GM12878 (cell line): Measurements from ENCODE around the gene ACTR1A. TPM values are rescaled to one million over a fixed set of nuclear protein-coding genes. Genes with fewer than 3 reads are reported as not detected.

ENCODE experiments used
- ATAC-seq: fragments of 200-7000 bp; cut with Tn5 transposase; 3 replicates; pipeline ENCODE4 v1.9.1; 2020; ENCODE audit warnings: mild to moderate bottlenecking, moderate library complexity
- BruUV-seq: library from RNA; stranded (reverse); fragments of 400-500 nt; replicated peaks from 2 replicates; lab custom pipeline; 2021; lab: Mats Ljungman, UMichigan
- CTCF ChIA-PET: fragments of 300-600 bp; sonication (Branson Sonifier 250); formaldehyde crosslinking; extraction: SDS; loops from one replicate; lab custom pipeline; 2021; ENCODE audit warnings: inconsistent platforms; lab: Yijun Ruan, JAX
- POLR2A ChIA-PET: fragments of 350-600 bp; formaldehyde crosslinking; extraction: SDS; loops from one replicate; lab custom pipeline; 2021; ENCODE audit warnings: inconsistent platforms; lab: Charles Lee
- RAD21 ChIA-PET: fragments of 300-600 bp; sonication (Branson Sonifier 250); formaldehyde crosslinking; loops from one replicate; lab custom pipeline; 2023; ENCODE audit warnings: antibody characterized with exemption; ENCODE audit not compliant: unreplicated experiment; lab: Charles Lee
- SMC1A ChIA-PET: fragments of 300-600 bp; sonication (Branson Sonifier 250); formaldehyde crosslinking; loops from one replicate; lab custom pipeline; 2023; ENCODE audit not compliant: unreplicated experiment, uncharacterized antibody; lab: Charles Lee
- DNase-seq: peaks from one replicate; pipeline ENCODE4 v3.0.0-alpha.2; 2011; ENCODE audit warnings: low read depth, low spot score
- FAIRE-seq: peaks from 3 replicates; lab custom pipeline; 2011; peaks lifted over from hg19 to GRCh38; lab: Jason Lieb, UNC
- H2AFZ ChIP-seq: 2 replicates; pipeline ENCODE4 v1.6.0; 2011; ENCODE audit warnings: low read depth, low read length, control low read depth; ENCODE audit not compliant: control insufficient read depth
- H3K27ac ChIP-seq: 2 replicates; pipeline ENCODE4 v1.5.1; 2011; ENCODE audit warnings: control low read depth; ENCODE audit not compliant: control insufficient read depth, insufficient read depth
- H3K27me3 ChIP-seq, 2 experiments: replicated peaks in 1 of 2; 2 replicates each; pipeline versions ENCODE4 v1.6.0 to v1.6.1; 2011; ENCODE audit warnings: low read length in 1 of 2; ENCODE audit not compliant: control insufficient read depth in 2 of 2, insufficient read depth in 2 of 2
- H3K36me3 ChIP-seq, 2 experiments: 2 replicates each; pipeline ENCODE4 v1.5.1; 2011; ENCODE audit warnings: low read length in 1 of 2; ENCODE audit not compliant: control insufficient read depth in 2 of 2, insufficient read depth in 2 of 2
- H3K4me1 ChIP-seq: 2 replicates; pipeline ENCODE4 v1.6.1; 2011; ENCODE audit warnings: mild to moderate bottlenecking, low read length, moderate library complexity, mixed read lengths; ENCODE audit not compliant: control insufficient read depth, insufficient read depth
- H3K4me2 ChIP-seq: 2 replicates; pipeline ENCODE4 v1.6.0; 2011; ENCODE audit warnings: control low read depth; ENCODE audit not compliant: control insufficient read depth, insufficient read depth
- H3K4me3 ChIP-seq: fragments of 200-600 bp; sonication (generic); 2 replicates; pipeline ENCODE4 v1.5.1; 2016
- H3K79me2 ChIP-seq: 2 replicates; pipeline ENCODE4 v1.6.0; 2011; ENCODE audit warnings: low read length; ENCODE audit not compliant: control insufficient read depth, insufficient read depth
- H3K9ac ChIP-seq: 2 replicates; pipeline ENCODE4 v1.8.0; 2011; ENCODE audit warnings: low read length, control low read depth, mixed read lengths; ENCODE audit not compliant: control insufficient read depth, insufficient read depth
- H3K9me3 ChIP-seq: replicated peaks from 3 replicates; pipeline ENCODE4 v1.5.1; 2011; ENCODE audit warnings: mild to moderate bottlenecking, low read length; ENCODE audit not compliant: control insufficient read depth, insufficient read depth
- H4K20me1 ChIP-seq: 2 replicates; pipeline ENCODE4 v1.6.0; 2011; ENCODE audit not compliant: control insufficient read depth, insufficient read depth
- BRCA1 ChIP-seq: IDR thresholded peaks from 2 replicates; pipeline ENCODE4 v1.6.1; 2011; ENCODE audit warnings: low read depth, low read length, improper control_type of control experiment
- E2F8 ChIP-seq: fragments of 450-650 bp; IDR thresholded peaks from 2 replicates; pipeline ENCODE4 v1.6.1; 2018; ENCODE audit warnings: mild to moderate bottlenecking, low read depth, moderate library complexity; ENCODE audit not compliant: partially characterized antibody
- FOXM1 ChIP-seq: IDR thresholded peaks from 2 replicates; pipeline ENCODE4 v1.6.1; 2012; ENCODE audit warnings: low read depth, mild to moderate bottlenecking, inconsistent platforms, low read length, moderate library complexity
- KLF5 ChIP-seq: fragments of 450-650 bp; IDR thresholded peaks from 2 replicates; pipeline ENCODE4 v1.6.1; 2014; ENCODE audit warnings: mild to moderate bottlenecking; ENCODE audit not compliant: partially characterized antibody
- MXI1 ChIP-seq: fragments of 150-350 bp; IDR thresholded peaks from 2 replicates; pipeline ENCODE4 v1.6.1; 2011; ENCODE audit warnings: low read depth, mild to moderate bottlenecking, inconsistent platforms, low read length, improper control_type of control experiment
- NFXL1 ChIP-seq: fragments of 450-650 bp; IDR thresholded peaks from 2 replicates; pipeline ENCODE4 v1.6.1; 2017; ENCODE audit warnings: antibody characterized with exemption, mild to moderate bottlenecking, borderline replicate concordance
- NR2C1 ChIP-seq: fragments of 450-650 bp; IDR thresholded peaks from 2 replicates; pipeline ENCODE4 v1.6.1; 2017; ENCODE audit warnings: antibody characterized with exemption, mild to moderate bottlenecking, moderate library complexity
- YBX1 ChIP-seq: fragments of 450-650 bp; IDR thresholded peaks from 2 replicates; pipeline ENCODE4 v1.6.1; 2016; ENCODE audit warnings: antibody characterized with exemption
- YY1 ChIP-seq: IDR thresholded peaks from 2 replicates; pipeline ENCODE4 v1.6.1; 2011; ENCODE audit warnings: low read depth, mild to moderate bottlenecking, low read length
- ZZZ3 ChIP-seq: IDR thresholded peaks from 2 replicates; pipeline ENCODE4 v1.6.1; 2011; ENCODE audit warnings: low read depth; ENCODE audit not compliant: control insufficient read depth, insufficient read length
- WGBS: methylation state at CpG from one replicate; pipeline ENCODE4 v1.1.6; 2016; ENCODE audit warnings: low lambda C conversion rate; ENCODE audit not compliant: insufficient replicate concordance, insufficient coverage; ENCODE audit errors: missing lambda C conversion rate; 5-methylcytosine and 5-hydroxymethylcytosine counted together
- in situ Hi-C: fragments of 300-500 bp; cut with MboI; formaldehyde crosslinking; loops from 9 replicates; pipeline ENCODE4 v1.14.3; 2018; ENCODE audit warnings: mixed read lengths
- intact Hi-C: fragments of 100-400 bp; cut with micrococcal nuclease; formaldehyde crosslinking; loops from one replicate; pipeline ENCODE4 v1.14.2; 2022; ENCODE audit not compliant: unreplicated experiment
- polyA plus RNA-seq, 11 experiments: library from polyadenylated mRNA; depleted of rRNA in 4 of 11; unstranded in 6 of 11; stranded (reverse) in 5 of 11; fragments of >200 nt; fragmentation: Nextera tagmentation in 4 of 11; fragmentation: Illumina TruSeq in 1 of 11; extraction: Ambion mirVana in 4 of 11; extraction: Trizol in 1 of 11; gene quantifications; 1 replicate in 1 of 11; 2 replicates in 10 of 11; pipeline versions ENCODE4 v1.2.1 to v1.2.3, GENCODE V29; 2011 to 2016; ENCODE audit warnings: inconsistent platforms in 2 of 11, missing spikeins in 2 of 11, low read depth in 1 of 11
- total RNA-seq, 4 experiments: library from RNA; depleted of rRNA in 3 of 4; stranded (reverse); fragments of >200 nt in 3 of 4; fragmentation: Illumina TruSeq in 1 of 4; extraction: Trizol in 1 of 4; gene quantifications; 2 replicates each; pipeline versions ENCODE4 v1.2.1 to v1.2.3, GENCODE V29; 2013 to 2021
- TF ChIP-seq, protein P1 (sequence below): fragments of 450-650 bp; IDR thresholded peaks from 2 replicates; pipeline ENCODE4 v1.6.1; 2014; ENCODE audit warnings: mild to moderate bottlenecking
- TF ChIP-seq, protein P2 (sequence below): fragments of 450-650 bp; conservative IDR thresholded peaks from 2 replicates; pipeline ENCODE4 v1.6.1; 2017; ENCODE audit warnings: mild to moderate bottlenecking, moderate library complexity

Gene ACTR1A
- total and polyA plus RNA-seq, 10 of the 15 experiments (the other 5 are each of a cell fraction or from before 2014, with no cell fraction given) = 43.0 to 110 (median 78.9) TPM

DNA sequence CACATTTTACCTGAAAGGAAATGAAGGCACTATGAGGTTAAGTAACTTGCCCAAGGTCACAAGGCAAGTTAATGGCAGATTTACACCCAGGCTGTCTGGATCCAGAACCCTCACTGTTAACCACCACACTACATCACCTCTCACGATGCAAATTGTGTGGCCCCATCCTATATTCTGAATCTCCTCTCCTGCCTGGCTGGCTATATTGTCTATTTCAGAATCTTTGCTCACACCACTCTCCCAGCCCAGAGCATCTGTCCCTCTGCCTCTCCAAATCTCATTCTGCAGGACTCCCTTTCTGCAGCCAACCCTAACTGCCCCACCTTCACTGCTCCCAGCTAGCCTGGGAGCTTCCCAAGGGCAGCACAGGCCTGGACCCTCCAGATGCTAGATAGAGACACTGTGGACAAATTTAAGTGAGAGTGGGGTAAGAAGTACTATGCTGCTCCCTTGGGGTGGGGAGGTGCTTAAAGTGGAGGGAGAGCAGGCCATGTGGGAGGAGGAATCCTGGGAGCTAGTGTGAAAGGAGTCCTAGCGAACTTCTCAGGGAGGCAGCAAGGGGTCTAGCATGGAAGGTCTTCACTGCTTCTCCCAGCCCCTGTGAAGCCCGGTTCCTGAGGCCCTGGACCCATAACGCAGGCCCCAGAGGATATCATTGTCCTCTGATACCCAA lies 70.9 kb downstream of the ACTR1A start:
- peak overlapping the region; percentile 89 for H2AFZ ChIP-seq
- H3K9ac ChIP-seq = peak overlapping the region; percentile 96
- DNase-seq (no peak), FAIRE-seq (peak; percentile 56), ATAC-seq (peak; percentile 12)
- peaks cover 11% of the 10 kb centered on the region for H3K79me2 ChIP-seq
- H3K9me3 ChIP-seq = no peaks in the 10 kb centered on the region
- no peaks in the 10 kb centered on the region for H3K36me3 ChIP-seq
- ChIA-PET RAD21 (interaction anchor here (0.6 to 2.8 kb wide), 8 partner anchors 11 to 152 kb away, joined by 3 to 24 read pairs (median 4); partner anchors contain the start of genes C10orf95, FBXL15 and NFKB2), SMC1A (interaction anchor here (0.5 to 5.5 kb wide), 5 partner anchors 10 to 220 kb away, joined by 3 to 42 read pairs (median 4); partner anchors contain the start of gene FBXL15), POLR2A (interaction anchor here (0.7 to 5.5 kb wide), 7 partner anchors 9 to 186 kb away, joined by 3 to 42 read pairs (median 12); partner anchors contain the start of genes C10orf95, FBXL15, GBF1 and NFKB2), CTCF (interaction anchor here (0.7 to 2.3 kb wide), 8 partner anchors 9 to 202 kb away, joined by 3 to 15 read pairs (median 6); partner anchors contain the start of gene FBXL15)
- H3K4me1 ChIP-seq = peaks cover 21% of the 10 kb centered on the region
- intact Hi-C loops (loop anchor here (1.0 to 5.0 kb wide), 4 partner anchors 10 to 281 kb away; partner anchors contain the start of genes ARL3, C10orf95 and SFXN2), in situ Hi-C loops (no loop called here)
- H3K4me3 ChIP-seq = peak overlapping the region; percentile 93
- no peaks in the 10 kb centered on the region for H4K20me1 ChIP-seq
- H3K4me2 ChIP-seq = peak overlapping the region; percentile 56
- no peaks in the 10 kb centered on the region for H3K27me3 ChIP-seq
- peak overlapping the region; percentile 90 for H3K27ac ChIP-seq
- WGBS = 7% methylated on average over 4 of the region's 4 CpGs
- BruUV-seq = no TSS peak
- TF ChIP-seq NR2C1 (no peak), ZZZ3 (no peak), YBX1 (no peak), MXI1 (no peak), KLF5 (no peak), BRCA1 (no peak), E2F8 (no peak), FOXM1 (no peak), NFXL1 (no peak), YY1 (no peak)
- TF ChIP-seq, protein P1, sequence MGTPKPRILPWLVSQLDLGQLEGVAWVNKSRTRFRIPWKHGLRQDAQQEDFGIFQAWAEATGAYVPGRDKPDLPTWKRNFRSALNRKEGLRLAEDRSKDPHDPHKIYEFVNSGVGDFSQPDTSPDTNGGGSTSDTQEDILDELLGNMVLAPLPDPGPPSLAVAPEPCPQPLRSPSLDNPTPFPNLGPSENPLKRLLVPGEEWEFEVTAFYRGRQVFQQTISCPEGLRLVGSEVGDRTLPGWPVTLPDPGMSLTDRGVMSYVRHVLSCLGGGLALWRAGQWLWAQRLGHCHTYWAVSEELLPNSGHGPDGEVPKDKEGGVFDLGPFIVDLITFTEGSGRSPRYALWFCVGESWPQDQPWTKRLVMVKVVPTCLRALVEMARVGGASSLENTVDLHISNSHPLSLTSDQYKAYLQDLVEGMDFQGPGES = no peak
- TF ChIP-seq, protein P2, sequence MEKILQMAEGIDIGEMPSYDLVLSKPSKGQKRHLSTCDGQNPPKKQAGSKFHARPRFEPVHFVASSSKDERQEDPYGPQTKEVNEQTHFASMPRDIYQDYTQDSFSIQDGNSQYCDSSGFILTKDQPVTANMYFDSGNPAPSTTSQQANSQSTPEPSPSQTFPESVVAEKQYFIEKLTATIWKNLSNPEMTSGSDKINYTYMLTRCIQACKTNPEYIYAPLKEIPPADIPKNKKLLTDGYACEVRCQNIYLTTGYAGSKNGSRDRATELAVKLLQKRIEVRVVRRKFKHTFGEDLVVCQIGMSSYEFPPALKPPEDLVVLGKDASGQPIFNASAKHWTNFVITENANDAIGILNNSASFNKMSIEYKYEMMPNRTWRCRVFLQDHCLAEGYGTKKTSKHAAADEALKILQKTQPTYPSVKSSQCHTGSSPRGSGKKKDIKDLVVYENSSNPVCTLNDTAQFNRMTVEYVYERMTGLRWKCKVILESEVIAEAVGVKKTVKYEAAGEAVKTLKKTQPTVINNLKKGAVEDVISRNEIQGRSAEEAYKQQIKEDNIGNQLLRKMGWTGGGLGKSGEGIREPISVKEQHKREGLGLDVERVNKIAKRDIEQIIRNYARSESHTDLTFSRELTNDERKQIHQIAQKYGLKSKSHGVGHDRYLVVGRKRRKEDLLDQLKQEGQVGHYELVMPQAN = no peak
